Body of pancreas (tissue), 4 donors: ENCODE measurements around the gene HELQ. TPM values are rescaled to one million over a fixed set of nuclear protein-coding genes. Genes with fewer than 3 reads are reported as not detected.

ENCODE experiments used
- ATAC-seq: fragments of 150-250 bp; one replicate; pipeline ENCODE4 v1.9.1; 2016
- DNase-seq, 4 donors: peaks; one replicate each; pipeline ENCODE4 v3.0.0-alpha.2; 2019
- H3K27ac ChIP-seq, 4 donors: fragments of 200-600 bp; sonication (generic); 1 replicate in 3 of 4; 2 replicates in 1 of 4; pipeline versions ENCODE4 v1.5.1 to v1.6.1; 2016 to 2019; ENCODE audit warnings: mild to moderate bottlenecking in 1 of 4, mixed read lengths in 1 of 4, moderate library complexity in 1 of 4
- H3K27me3 ChIP-seq, 2 donors: fragments of 200-600 bp; sonication (generic); one replicate each; pipeline ENCODE4 v1.6.0; 2016; ENCODE audit warnings: mild to moderate bottlenecking in 1 of 2
- H3K36me3 ChIP-seq, 2 donors: fragments of 200-600 bp; sonication (generic); replicated peaks in 1 of 2; 2 replicates each; pipeline ENCODE4 v1.5.1; 2016; ENCODE audit warnings: low read depth in 2 of 2; ENCODE audit not compliant: insufficient read depth in 1 of 2
- H3K4me1 ChIP-seq: fragments of 200-600 bp; sonication (generic); one replicate; pipeline ENCODE4 v1.6.0; 2016
- H3K4me3 ChIP-seq, 2 donors: fragments of 200-600 bp; sonication (generic); 1 replicate in 1 of 2; 2 replicates in 1 of 2; pipeline ENCODE4 v1.5.1; 2016 to 2019
- H3K9me3 ChIP-seq, 3 donors: fragments of 200-600 bp; sonication (generic); 1 replicate in 2 of 3; 2 replicates in 1 of 3; pipeline ENCODE4 v1.5.1; 2016
- POLR2A ChIP-seq, 3 donors: fragments of 450-650 bp; IDR thresholded peaks; one replicate each; pipeline ENCODE4 v1.6.1; 2016; ENCODE audit warnings: antibody characterized with exemption in 3 of 3, mild to moderate bottlenecking in 2 of 3
- WGBS, 2 donors: methylation state at CpG; one replicate each; pipeline ENCODE4 v1.1.5; 2017; 5-methylcytosine and 5-hydroxymethylcytosine counted together
- intact Hi-C: fragments of 100-400 bp; cut with DNase I; formaldehyde crosslinking; loops from one replicate; pipeline ENCODE4 v1.15.1; 2023
- total RNA-seq, 2 donors: library from RNA; depleted of rRNA; stranded (reverse); fragments of >200 nt; gene quantifications; one replicate each; pipeline ENCODE4 v1.1.0, GENCODE V29; 2016
- TF ChIP-seq, protein P1 (sequence below), 7 experiments: fragments of 450-650 bp in 4 of 7; fragments of 200-600 bp in 3 of 7; sonication (generic) in 3 of 7; IDR thresholded peaks; one replicate each; pipeline ENCODE4 v1.5.1; 2016 to 2019; ENCODE audit warnings: antibody characterized with exemption in 7 of 7

Gene HELQ
- total RNA-seq, 2 donors from 2014 or later, result 14.0 to 24.4 TPM

DNA sequence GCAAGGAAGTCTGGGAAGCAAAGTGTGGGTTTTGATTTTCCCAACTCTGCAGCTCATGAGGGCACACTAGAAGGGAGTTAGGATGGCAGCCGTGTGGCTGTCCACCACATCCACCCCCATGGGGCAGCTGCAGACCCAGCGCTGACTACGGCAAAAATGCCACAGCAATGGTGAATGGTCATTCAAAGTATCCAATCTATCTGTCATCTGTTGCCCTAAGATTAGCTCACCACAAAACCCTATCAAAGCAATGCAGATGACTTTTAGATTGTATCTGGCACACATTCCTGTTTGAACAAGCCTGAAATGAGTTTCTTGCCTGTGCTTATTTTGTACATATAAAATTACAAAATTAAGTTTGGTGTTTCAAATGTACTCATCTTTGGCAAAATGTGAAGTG lies 91.3 kb downstream of the HELQ start:
- no peak for DNase-seq
- peaks cover 5% of the 10 kb centered on the region for H3K4me1 ChIP-seq
- no peaks in the 10 kb centered on the region for H3K9me3 ChIP-seq
- H3K27ac ChIP-seq, result no peak overlapping the region
- H3K36me3 ChIP-seq, result no peaks in the 10 kb centered on the region
- ATAC-seq, result no peak
- intact Hi-C loops, result no loop called here
- no peak for TF ChIP-seq POLR2A (IDR thresholded peaks at IDR 0.05)
- TF ChIP-seq, protein P1, sequence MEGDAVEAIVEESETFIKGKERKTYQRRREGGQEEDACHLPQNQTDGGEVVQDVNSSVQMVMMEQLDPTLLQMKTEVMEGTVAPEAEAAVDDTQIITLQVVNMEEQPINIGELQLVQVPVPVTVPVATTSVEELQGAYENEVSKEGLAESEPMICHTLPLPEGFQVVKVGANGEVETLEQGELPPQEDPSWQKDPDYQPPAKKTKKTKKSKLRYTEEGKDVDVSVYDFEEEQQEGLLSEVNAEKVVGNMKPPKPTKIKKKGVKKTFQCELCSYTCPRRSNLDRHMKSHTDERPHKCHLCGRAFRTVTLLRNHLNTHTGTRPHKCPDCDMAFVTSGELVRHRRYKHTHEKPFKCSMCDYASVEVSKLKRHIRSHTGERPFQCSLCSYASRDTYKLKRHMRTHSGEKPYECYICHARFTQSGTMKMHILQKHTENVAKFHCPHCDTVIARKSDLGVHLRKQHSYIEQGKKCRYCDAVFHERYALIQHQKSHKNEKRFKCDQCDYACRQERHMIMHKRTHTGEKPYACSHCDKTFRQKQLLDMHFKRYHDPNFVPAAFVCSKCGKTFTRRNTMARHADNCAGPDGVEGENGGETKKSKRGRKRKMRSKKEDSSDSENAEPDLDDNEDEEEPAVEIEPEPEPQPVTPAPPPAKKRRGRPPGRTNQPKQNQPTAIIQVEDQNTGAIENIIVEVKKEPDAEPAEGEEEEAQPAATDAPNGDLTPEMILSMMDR (IDR thresholded peaks at IDR 0.05), result no peak
- 64 to 69% methylated on average over 3 of the region's 3 CpGs for WGBS, 2 donors
- H3K4me3 ChIP-seq, result no peak overlapping the region
- no peaks in the 10 kb centered on the region for H3K27me3 ChIP-seq

DNA sequence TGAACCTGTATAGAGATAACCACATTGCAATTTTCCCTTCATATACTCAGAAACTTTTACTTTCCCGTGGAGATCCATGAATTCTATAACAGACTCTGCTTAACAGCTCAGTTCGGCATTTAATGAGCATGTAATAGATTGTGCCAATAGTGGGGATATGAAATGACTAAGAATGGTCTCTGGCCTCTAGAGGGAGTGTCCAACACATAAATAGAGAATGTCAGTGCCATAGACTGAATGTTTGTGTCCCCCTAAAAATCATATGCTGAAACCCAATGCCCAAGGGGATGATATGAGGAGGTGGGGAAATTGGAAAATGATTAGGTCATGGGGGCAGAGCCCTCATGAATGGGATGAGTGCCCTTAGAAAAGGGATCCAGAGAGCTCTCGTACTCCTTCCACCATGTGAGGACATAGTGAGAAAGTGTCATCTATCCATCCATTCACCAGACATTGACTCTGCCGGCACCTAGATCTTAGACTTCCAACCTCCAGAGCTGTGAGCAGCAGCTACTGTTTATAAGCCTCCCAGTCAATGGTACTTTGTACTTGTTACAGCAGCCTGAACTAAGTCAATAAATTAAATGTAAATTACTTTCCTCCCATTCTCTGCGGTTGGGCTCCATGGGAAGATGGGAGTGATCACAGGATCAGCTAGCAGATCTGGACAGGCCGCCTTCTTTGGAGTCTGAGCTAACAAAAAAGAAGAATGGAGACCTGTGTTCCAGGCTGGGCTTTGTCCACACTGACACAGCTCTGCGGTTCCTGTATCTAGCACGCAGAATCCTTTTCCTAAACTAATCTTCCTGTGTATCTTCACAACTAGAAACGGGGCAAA lies 92.9 kb downstream of the HELQ start:
- Histone ChIP-seq H3K27me3 (no peaks in the 10 kb centered on the region), H3K9me3 (no peaks in the 10 kb centered on the region), H3K36me3 (no peaks in the 10 kb centered on the region), H3K27ac (no peak overlapping the region), H3K4me3 (no peak overlapping the region), H3K4me1 (peaks cover 6% of the 10 kb centered on the region)
- DNase-seq (no peak), ATAC-seq (peak; percentile 59)
- 33 to 37% methylated on average over 9 of the region's 9 CpGs for WGBS, 2 donors
- intact Hi-C loops, result no loop called here
- TF ChIP-seq POLR2A (IDR thresholded peaks at IDR 0.05), result no peak
- TF ChIP-seq, protein P1 (IDR thresholded peaks at IDR 0.05), result peak in 4 of 7 experiments; percentile 22 to 37 (median 26)

DNA sequence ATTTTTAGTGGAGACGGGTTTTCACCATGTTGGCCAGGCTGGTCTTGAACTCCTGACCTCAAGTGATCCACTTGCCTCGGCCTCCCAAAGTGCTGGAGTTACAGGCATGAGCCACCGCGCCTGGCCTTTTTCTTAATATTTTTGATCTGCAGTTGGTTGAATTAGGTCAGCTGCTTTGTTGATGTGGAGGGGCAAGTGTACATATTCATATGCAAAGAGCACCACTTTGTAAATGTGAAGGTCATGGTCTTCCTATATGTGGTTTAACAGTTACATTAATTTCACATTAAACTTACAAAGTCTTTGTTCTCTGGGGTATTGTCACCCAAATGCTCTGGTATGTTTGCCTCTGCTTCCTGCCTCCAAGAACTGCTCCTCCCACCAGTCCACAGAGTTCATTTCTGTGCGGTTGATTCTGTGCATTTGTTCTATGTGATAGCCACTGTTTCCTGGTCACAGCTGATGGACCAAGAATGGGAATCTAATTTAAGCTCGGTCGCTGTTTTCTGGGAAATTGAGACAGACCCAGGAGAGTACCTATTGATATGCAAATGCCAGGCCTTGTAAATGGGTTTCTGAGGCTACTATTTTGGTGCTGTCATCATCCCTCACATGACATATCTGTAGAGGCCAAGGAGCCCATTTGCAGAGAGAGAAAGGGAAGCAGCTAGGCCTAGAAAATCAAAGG lies 94.1 kb downstream of the HELQ start:
- intact Hi-C loops, result no loop called here
- Histone ChIP-seq H3K4me3 (no peak overlapping the region), H3K9me3 (no peaks in the 10 kb centered on the region), H3K27me3 (no peaks in the 10 kb centered on the region), H3K4me1 (peaks cover 18% of the 10 kb centered on the region), H3K36me3 (no peaks in the 10 kb centered on the region), H3K27ac (no peak overlapping the region)
- 89 to 93% methylated on average over 7 of the region's 7 CpGs for WGBS, 2 donors
- DNase-seq, result no peak
- TF ChIP-seq POLR2A (IDR thresholded peaks at IDR 0.05), result no peak
- TF ChIP-seq, protein P1 (IDR thresholded peaks at IDR 0.05), result no peak
- no peak for ATAC-seq

DNA sequence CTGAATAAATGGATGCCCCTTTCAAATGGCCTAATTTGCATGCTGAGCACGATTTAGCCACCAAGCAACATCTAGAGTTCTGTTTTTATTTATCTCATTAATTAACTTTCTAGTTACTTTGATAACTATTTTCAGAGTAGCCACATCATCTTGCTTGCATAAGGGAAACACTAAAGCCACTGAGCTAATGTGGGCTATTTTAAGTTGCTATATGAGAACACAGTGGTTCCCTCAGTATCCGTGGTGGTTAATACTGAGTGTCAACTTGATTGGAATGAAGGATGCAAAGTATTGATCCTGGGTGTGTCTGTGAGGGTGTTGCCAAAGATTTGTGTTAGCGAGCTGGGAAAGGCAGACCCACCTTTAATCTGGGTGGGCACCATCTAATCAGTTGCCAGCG lies 95.6 kb downstream of the HELQ start:
- Histone ChIP-seq H3K4me3 (no peak overlapping the region), H3K27ac (no peak overlapping the region), H3K27me3 (no peaks in the 10 kb centered on the region), H3K4me1 (peaks cover 20% of the 10 kb centered on the region), H3K9me3 (no peaks in the 10 kb centered on the region), H3K36me3 (no peaks in the 10 kb centered on the region)
- TF ChIP-seq POLR2A (IDR thresholded peaks at IDR 0.05), result no peak
- TF ChIP-seq, protein P1 (IDR thresholded peaks at IDR 0.05), result no peak
- ATAC-seq, result no peak
- no peak for DNase-seq
- intact Hi-C loops, result no loop called here
- WGBS, 2 donors, result 79 to 80% methylated on average over 4 of the region's 4 CpGs
